HG03575 (cell line): ENCODE data around the gene SLAMF6.
"Not testable (repeated sequence)": the region's sequence is repeated elsewhere in the genome, so short reads cannot be mapped to it uniquely, and the experiment has no call there.

Experiments used
- ATAC-seq: cut with Tn5 transposase; IDR thresholded peaks from one replicate; pipeline ENCODE4 v1.9.1; 2021; ENCODE audit not compliant: unreplicated experiment, insufficient number of reproducible peaks, low FRiP score; ENCODE audit errors: extremely low read depth

Gene SLAMF6

DNA sequence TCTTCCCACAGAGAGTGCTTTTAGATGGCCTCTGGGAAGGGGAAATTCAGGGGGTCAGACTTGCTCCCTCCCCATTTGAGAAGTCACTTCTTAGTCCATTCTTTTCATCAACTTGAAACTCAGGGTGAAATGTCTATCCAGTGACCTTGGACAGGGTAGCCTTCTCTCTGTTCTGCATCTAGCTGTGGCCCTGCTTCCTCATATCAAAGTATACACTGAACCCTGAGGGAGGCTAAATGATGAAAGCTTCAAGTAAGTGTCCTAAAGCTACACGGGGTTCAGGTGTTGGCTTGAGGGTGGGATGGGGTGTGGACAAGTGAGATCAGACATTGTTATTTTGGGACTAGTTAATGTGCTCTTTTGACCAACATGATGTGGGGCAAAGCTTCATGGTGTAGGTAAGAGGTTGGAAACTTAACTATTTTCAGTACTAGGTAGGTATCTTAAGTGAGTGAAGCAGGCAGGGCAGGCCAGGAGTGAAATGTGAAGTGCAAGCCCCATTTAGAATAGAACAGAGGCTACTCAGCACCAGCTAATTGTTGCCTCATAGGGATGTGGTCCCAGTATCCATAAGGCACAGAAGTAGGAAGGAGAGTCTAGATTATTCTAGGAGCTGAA lies 41.0 kb downstream of the SLAMF6 start:
- no peak for ATAC-seq

- ATAC-seq, result not testable (repeated sequence)
These were observed 42.3 kb downstream of the SLAMF6 start for GRCh38 chr1:160480781-160481180.

DNA sequence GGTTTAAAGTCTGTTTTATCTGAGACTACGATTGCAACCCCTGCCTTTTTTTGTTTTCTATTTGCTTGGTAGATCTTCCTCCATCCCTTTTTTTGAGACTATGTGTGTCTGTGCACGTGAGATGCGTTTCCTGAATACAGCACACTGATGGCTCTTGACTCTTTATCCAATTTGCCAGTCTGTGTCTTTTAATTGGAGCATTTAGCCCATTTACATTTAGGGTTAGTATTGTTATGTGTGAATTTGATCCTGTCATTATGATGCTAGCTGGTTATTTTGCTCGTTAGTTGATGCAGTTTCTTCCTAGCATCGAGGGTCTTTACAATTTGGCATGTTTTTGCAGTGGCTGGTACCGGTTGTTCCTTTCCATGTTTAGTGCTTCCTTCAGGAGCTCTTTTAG lies 44.0 kb downstream of the SLAMF6 start:
- not testable (repeated sequence) for ATAC-seq

DNA sequence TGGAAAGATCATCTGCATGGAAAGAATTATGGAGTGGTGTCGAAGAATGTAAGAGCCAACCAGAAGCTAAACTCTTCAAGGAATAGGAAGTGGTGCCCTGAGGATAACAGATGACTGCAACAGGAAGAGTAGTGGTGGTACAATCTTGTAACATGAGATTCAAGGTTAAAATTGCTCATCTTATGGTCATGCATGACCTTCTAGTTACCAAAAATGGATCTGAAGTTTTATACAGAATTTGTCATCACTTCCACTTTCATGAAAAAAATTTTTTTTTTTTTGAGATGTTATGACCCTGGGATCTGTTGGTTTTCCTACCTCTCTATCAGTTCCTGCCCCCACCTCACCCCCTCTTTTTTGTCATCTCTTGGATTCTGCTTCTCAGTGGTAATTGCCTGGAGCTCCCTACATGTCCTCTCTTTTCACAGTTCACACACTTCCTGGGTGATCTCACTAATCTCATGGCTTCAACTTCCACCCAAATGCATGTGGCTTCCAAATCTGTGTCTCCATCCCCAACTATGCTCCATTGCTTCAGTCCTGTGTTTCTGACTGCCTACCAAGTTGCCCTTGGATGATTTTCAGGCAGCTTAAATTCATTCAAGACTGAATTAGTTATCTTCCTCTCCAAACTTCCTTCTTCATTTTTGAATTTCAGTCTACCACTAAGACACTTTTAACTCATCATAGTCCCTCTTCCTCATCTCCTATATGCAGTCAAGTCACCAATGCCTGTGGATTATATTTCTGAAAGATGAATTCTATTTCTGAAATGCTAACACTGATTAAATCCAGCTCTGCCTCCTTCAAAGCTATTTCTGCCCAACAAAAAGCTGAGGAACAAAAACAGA lies 48.4 kb downstream of the SLAMF6 start:
- no peak for ATAC-seq

DNA sequence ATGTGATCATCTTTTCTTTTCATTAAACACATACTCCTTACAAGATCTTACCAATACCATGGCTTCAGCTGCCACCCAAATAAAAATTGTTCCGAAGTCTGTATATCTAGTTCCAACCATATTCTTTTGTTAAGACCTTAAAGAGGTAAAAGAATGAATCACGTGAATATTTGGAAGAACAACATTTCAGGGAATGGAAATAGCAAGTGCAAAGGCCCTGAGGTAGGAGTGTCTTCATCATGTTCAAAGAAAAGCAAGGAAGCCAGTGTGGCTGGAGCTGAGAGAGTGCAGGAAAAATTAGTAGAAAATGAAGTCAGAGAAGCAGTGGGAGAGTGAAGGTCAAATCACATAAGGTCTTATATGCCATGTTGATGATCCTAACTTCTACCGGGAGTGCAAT lies 50.9 kb downstream of the SLAMF6 start:
- no peak for ATAC-seq

- no peak for ATAC-seq
These were observed 51.8 kb downstream of the SLAMF6 start for GRCh38 chr1:160471253-160471652.

- no peak for ATAC-seq
These were observed 55.5 kb downstream of the SLAMF6 start for GRCh38 chr1:160467576-160467975.

GRCh38 chr1:160466961-160467360 lies 56.1 kb downstream of the SLAMF6 start:
- no peak for ATAC-seq

GRCh38 chr1:160465123-160465522 lies 57.9 kb downstream of the SLAMF6 start:
- ATAC-seq, result no peak

- ATAC-seq, result no peak
These were observed 62.3 kb downstream of the SLAMF6 start for GRCh38 chr1:160460683-160461287.

DNA sequence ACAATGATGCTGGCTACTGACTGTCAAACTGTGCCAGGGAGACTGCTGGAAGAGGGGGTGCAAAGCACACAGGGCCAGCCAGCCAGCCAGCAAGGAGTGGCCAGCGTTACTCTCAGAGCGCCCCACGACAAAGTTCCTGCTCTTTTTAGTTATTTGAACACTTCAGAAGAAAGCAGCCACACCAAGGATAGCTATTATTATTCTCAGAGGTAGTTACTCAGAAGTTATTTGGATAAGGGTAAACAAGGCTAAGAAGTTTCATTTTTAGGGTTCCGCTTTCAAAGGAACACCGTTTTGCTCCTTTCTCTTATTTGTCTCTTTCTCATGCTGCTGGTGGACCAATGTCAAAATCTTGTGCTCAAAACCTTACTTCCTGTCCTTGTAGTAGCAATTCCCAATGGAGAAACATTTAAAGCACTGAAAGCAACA lies 62.8 kb downstream of the SLAMF6 start:
- ATAC-seq, result no peak

- ATAC-seq, result no peak
These were observed 63.4 kb downstream of the SLAMF6 start for GRCh38 chr1:160459687-160460086.

- ATAC-seq, result no peak
These were observed 64.0 kb downstream of the SLAMF6 start for GRCh38 chr1:160459056-160459455.

DNA sequence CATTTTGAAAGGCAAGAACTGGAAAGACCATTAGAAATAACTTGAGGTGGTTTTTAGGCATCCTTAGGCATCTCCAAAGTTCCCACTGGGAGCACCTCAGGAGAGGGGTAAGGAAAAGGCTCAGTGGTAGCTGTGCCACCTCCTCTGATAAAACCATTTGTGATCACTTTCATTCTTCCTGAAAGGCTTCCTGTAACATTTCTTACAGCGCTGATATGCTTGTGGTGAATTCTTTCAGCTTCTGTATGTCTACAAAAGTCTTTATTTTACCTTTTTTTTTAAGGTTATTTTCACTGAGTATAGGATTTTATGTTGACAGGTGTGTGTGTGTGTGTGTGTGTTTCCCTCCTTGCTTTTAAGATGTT lies 67.9 kb downstream of the SLAMF6 start:
- no peak for ATAC-seq

DNA sequence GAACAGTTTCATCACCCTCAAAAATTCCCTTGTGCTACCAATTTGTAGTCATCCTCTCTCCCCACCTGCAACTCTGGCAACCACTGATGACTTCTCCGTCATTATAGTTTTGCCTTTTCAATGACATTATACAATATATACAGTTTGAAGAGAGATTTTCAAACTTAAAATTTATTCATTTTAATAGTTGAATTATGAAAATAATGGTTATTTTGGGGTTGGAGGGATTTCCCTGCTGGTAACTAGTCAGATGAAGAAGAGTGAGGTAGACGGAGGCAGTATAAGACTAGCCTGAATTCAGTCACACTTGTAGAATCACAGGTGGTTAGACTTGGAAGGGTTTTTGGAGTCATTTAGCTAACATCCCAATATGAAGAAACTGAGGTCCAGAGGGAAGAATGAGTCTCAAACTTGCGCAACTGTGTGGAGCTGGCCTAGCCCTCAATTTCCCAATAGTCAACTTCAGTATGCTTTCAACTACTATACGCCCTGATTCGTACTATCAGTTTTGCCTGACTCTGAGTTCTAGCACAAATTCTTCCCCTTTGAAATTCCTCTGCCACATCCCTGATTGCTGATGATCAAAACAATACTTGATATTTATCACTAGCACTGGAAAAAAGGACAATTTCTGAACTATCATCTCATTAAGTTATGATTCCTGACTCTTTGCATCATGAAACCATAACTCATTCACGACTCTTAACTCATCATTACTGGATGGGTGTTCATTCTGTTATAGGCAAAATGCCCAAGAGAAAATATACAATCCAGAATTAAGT lies 68.5 kb downstream of the SLAMF6 start:
- ATAC-seq, result no peak

DNA sequence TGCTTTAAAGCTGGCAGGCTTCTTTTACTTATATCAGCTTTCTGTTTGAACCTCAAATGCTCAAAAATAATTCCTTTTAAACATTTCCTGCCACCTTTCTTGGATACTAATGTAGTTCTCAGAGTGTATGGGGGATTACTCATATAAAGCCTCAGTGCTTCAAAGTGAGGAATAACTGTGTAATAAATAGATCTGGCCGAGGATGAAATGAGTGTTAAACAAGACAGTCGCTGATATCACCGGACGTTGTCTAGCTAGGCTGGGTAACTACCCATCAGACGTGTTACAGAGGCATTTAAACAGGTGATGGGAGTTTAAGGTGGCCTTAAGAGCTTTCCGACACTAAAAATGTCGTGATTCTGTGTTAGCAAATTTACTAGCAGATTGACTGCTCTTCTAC lies 69.6 kb downstream of the SLAMF6 start:
- ATAC-seq, result no peak

GRCh38 chr1:160451859-160452232 lies 71.2 kb downstream of the SLAMF6 start:
- ATAC-seq, result no peak

GRCh38 chr1:160451119-160451858 lies 71.8 kb downstream of the SLAMF6 start:
- no peak for ATAC-seq

DNA sequence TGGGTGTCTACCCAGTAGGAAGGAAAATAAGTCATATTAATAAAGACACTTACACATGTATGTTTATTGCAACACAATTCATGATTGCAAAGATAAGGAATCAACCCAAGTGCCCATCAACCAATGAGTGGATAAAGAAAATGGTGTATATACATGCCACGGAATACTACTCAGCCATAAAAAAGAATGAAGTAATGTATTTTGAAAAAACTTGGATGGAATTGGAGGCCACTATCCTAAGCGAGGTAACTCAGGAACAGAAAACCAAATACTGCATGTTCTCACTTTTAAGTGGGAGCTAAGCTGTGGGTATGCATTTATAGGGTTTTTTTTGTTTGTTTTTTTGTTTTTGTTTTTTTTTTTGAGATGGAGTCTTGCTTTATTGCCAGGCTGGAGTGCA lies 73.6 kb downstream of the SLAMF6 start:
- no peak for ATAC-seq
